Loucy (cell line): ENCODE data around the gene PAK1.

Experiments used
- H2AFZ ChIP-seq: fragments of 200-600 bp; sonication (generic); 2 replicates; pipeline ENCODE4 v1.6.0; 2016; ENCODE audit warnings: antibody characterized with exemption, mild to moderate bottlenecking, low read length, moderate library complexity
- H3F3A ChIP-seq: fragments of 200-600 bp; 2 replicates; pipeline ENCODE4 v1.6.0; 2016; ENCODE audit warnings: antibody characterized with exemption, low read depth, mild to moderate bottlenecking
- H3K27me3 ChIP-seq: fragments of 200-600 bp; sonication (generic); 2 replicates; pipeline ENCODE4 v1.6.1; 2014; ENCODE audit warnings: low read length, mild to moderate bottlenecking; ENCODE audit not compliant: insufficient read depth, poor library complexity, severe bottlenecking
- H3K36me3 ChIP-seq: fragments of 200-600 bp; sonication (generic); 2 replicates; pipeline ENCODE4 v1.6.1; 2016; ENCODE audit warnings: low read length; ENCODE audit not compliant: insufficient read depth
- H3K4me1 ChIP-seq: fragments of 200-600 bp; sonication (generic); 2 replicates; pipeline ENCODE4 v1.5.1; 2014; ENCODE audit warnings: low read length, mild to moderate bottlenecking; ENCODE audit not compliant: insufficient read depth, poor library complexity, severe bottlenecking
- H3K4me2 ChIP-seq: fragments of 200-600 bp; sonication (generic); 2 replicates; pipeline ENCODE4 v1.6.0; 2014; ENCODE audit warnings: antibody characterized with exemption, low read length, low read depth, mild to moderate bottlenecking; ENCODE audit not compliant: poor library complexity, severe bottlenecking
- H3K4me3 ChIP-seq: fragments of 200-600 bp; sonication (generic); 2 replicates; pipeline ENCODE4 v1.5.1; 2014; ENCODE audit warnings: low read length, mild to moderate bottlenecking, mixed read lengths; ENCODE audit not compliant: poor library complexity, severe bottlenecking
- H3K79me2 ChIP-seq: fragments of 200-600 bp; sonication (generic); 2 replicates; pipeline ENCODE4 v1.6.1; 2014; ENCODE audit warnings: low read length; ENCODE audit not compliant: insufficient read depth
- H3K9ac ChIP-seq: fragments of 200-600 bp; sonication (generic); 2 replicates; pipeline ENCODE4 v1.6.0; 2014; ENCODE audit warnings: mild to moderate bottlenecking, low read depth, low read length, moderate library complexity; ENCODE audit not compliant: poor library complexity, severe bottlenecking
- H3K9me2 ChIP-seq: fragments of 200-600 bp; sonication (generic); replicated peaks from 2 replicates; pipeline ENCODE4 v1.6.1; 2016; ENCODE audit warnings: low read depth, low read length, mixed read lengths
- H3K9me3 ChIP-seq: fragments of 200-600 bp; sonication (generic); 2 replicates; pipeline ENCODE4 v1.6.1; 2014; ENCODE audit warnings: mild to moderate bottlenecking, antibody characterized with exemption, low read length, low read depth; ENCODE audit not compliant: insufficient read depth
- H4K20me1 ChIP-seq: fragments of 200-600 bp; sonication (generic); 2 replicates; pipeline ENCODE4 v1.6.0; 2014; ENCODE audit warnings: antibody characterized with exemption, low read length, mild to moderate bottlenecking; ENCODE audit not compliant: insufficient read depth, poor library complexity, severe bottlenecking
- CTCF ChIP-seq: fragments of 200-600 bp; sonication (generic); conservative IDR thresholded peaks from 2 replicates; pipeline ENCODE4 v1.5.1; 2014; ENCODE audit warnings: mild to moderate bottlenecking, antibody characterized with exemption, low read length
- EZH2phosphoT487 ChIP-seq: fragments of 200-600 bp; IDR thresholded peaks from 2 replicates; pipeline ENCODE4 v1.6.1; 2018; ENCODE audit warnings: antibody characterized with exemption, mild to moderate bottlenecking, moderate library complexity, borderline replicate concordance

PAK1 gene

GRCh38 chr11:77515063-77515462 is 41.2 kb upstream of the PAK1 start:
- H2AFZ ChIP-seq = no peak overlapping the region
- TF ChIP-seq CTCF = no peak
- no peak for TF ChIP-seq EZH2phosphoT487
- no peak overlapping the region for H3K4me2 ChIP-seq

GRCh38 chr11:77512092-77512491 is 38.2 kb upstream of the PAK1 start:
- H3K27me3 ChIP-seq = no peaks in the 10 kb centered on the region
- H2AFZ ChIP-seq = no peak overlapping the region
- no peaks in the 10 kb centered on the region for H3K79me2 ChIP-seq
- no peaks in the 10 kb centered on the region for H4K20me1 ChIP-seq
- no peak overlapping the region for H3K4me2 ChIP-seq
- H3K4me3 ChIP-seq = no peak overlapping the region
- no peaks in the 10 kb centered on the region for H3K9me2 ChIP-seq
- no peaks in the 10 kb centered on the region for H3F3A ChIP-seq
- H3K9ac ChIP-seq = no peak overlapping the region
- H3K4me1 ChIP-seq = peaks cover 1% of the 10 kb centered on the region
- no peaks in the 10 kb centered on the region for H3K36me3 ChIP-seq
- TF ChIP-seq EZH2phosphoT487 = no peak
- TF ChIP-seq CTCF = no peak
- H3K9me3 ChIP-seq = no peaks in the 10 kb centered on the region

More at GRCh38 chr11:77515063-77515462, 41.2 kb upstream of the PAK1 start:
- Histone ChIP-seq H3K9me2 (no peaks in the 10 kb centered on the region), H3K9ac (no peak overlapping the region), H3K9me3 (no peaks in the 10 kb centered on the region), H3K27me3 (no peaks in the 10 kb centered on the region), H4K20me1 (no peaks in the 10 kb centered on the region), H3K4me1 (no peaks in the 10 kb centered on the region), H3K79me2 (no peaks in the 10 kb centered on the region), H3K4me3 (no peak overlapping the region), H3F3A (no peaks in the 10 kb centered on the region), H3K36me3 (no peaks in the 10 kb centered on the region)

- H3K79me2 ChIP-seq = no peaks in the 10 kb centered on the region
- H3K9me2 ChIP-seq = no peaks in the 10 kb centered on the region
- peaks cover 7% of the 10 kb centered on the region for H3K4me1 ChIP-seq
- H3K4me2 ChIP-seq = no peak overlapping the region
- no peaks in the 10 kb centered on the region for H3K9me3 ChIP-seq
- no peaks in the 10 kb centered on the region for H3K36me3 ChIP-seq
- no peaks in the 10 kb centered on the region for H3K27me3 ChIP-seq
- H3K9ac ChIP-seq = no peak overlapping the region
- H3F3A ChIP-seq = no peaks in the 10 kb centered on the region
- H4K20me1 ChIP-seq = no peaks in the 10 kb centered on the region
- TF ChIP-seq EZH2phosphoT487 (no peak), CTCF (no peak)
- H2AFZ ChIP-seq = no peak overlapping the region
- H3K4me3 ChIP-seq = no peak overlapping the region
Observed at GRCh38 chr11:77510851-77511250, 37.0 kb upstream of the PAK1 start.
